Heart right ventricle (tissue), 16 donors: ENCODE results near the gene RASAL2. TPM values are rescaled to one million over a fixed set of nuclear protein-coding genes. Genes with fewer than 3 reads are reported as not detected.

ENCODE experiments used
- ATAC-seq, 8 donors: fragments of 200-7000 bp; cut with Tn5 transposase; one replicate each; pipeline ENCODE4 v1.9.1; 2020; ENCODE audit warnings: mild to moderate bottlenecking in 8 of 8, moderate library complexity in 8 of 8, moderate number of reproducible peaks in 1 of 8
- DNase-seq, 2 donors: peaks; one replicate each; pipeline ENCODE4 v3.0.0-alpha.2; 2020
- H3K27ac ChIP-seq, 10 donors: fragments of 200-600 bp; sonication (generic) in 2 of 10; one replicate each; pipeline versions ENCODE4 v1.5.0 to v1.8.0; 2020 to 2022; ENCODE audit warnings: mild to moderate bottlenecking in 3 of 10
- H3K27me3 ChIP-seq, 7 donors: fragments of 200-600 bp; one replicate each; pipeline ENCODE4 v1.8.0; 2021 to 2022; ENCODE audit warnings: mild to moderate bottlenecking in 2 of 7
- H3K36me3 ChIP-seq, 9 donors: fragments of 200-600 bp; sonication (generic) in 1 of 9; one replicate each; pipeline versions ENCODE4 v1.5.0 to v1.8.0; 2020 to 2022; ENCODE audit warnings: mild to moderate bottlenecking in 2 of 9
- H3K4me1 ChIP-seq, 9 donors: fragments of 200-600 bp; sonication (generic) in 1 of 9; one replicate each; pipeline versions ENCODE4 v1.5.0 to v1.8.0; 2020 to 2022; ENCODE audit warnings: mild to moderate bottlenecking in 4 of 9
- H3K4me3 ChIP-seq, 10 donors: fragments of 200-600 bp; sonication (generic) in 2 of 10; one replicate each; pipeline versions ENCODE4 v1.5.0 to v1.8.0; 2020 to 2022; ENCODE audit warnings: mild to moderate bottlenecking in 7 of 10, moderate library complexity in 2 of 10
- H3K9me3 ChIP-seq, 11 donors: fragments of 200-600 bp in 10 of 11; sonication (generic) in 2 of 11; one replicate each; pipeline versions ENCODE4 v1.5.0 to v1.8.0; 2013 to 2022; ENCODE audit warnings: mild to moderate bottlenecking in 2 of 11, control low read depth in 1 of 11, moderate library complexity in 1 of 11
- WGBS, 2 donors: extraction: QIAGEN DNeasy Blood & Tissue Kit; methylation state at CpG; one replicate each; pipeline ENCODE4 v1.1.7; 2013; ENCODE audit warnings: inconsistent platforms in 1 of 2; 5-methylcytosine and 5-hydroxymethylcytosine counted together
- intact Hi-C, 10 donors: fragments of 100-400 bp; cut with DNase I; formaldehyde crosslinking; loops; one replicate each; pipeline versions ENCODE4 v1.11.1 to v1.14.2; 2022
- polyA plus RNA-seq, 2 donors: library from polyadenylated mRNA; stranded (reverse); fragments of 200-250 nt; gene quantifications; one replicate each; pipeline ENCODE4 v1.2.3, GENCODE V29; 2013
- total RNA-seq, 10 donors: library from RNA; stranded (reverse); fragmentation: NEBNext Ultra II Directional in 3 of 10; extraction: Animal tissue kit (Norgen Biotek cat#: 25700) in 3 of 10; gene quantifications; one replicate each; pipeline versions ENCODE4 v1.2.1 to v1.2.4, GENCODE V29; 2021 to 2023
- TF ChIP-seq, protein P1 (sequence below), 9 donors: fragments of 200-600 bp; sonication (generic) in 2 of 9; IDR thresholded peaks; one replicate each; pipeline versions ENCODE4 v1.5.0 to v1.8.0; 2021 to 2022; ENCODE audit warnings: antibody characterized with exemption in 9 of 9, mild to moderate bottlenecking in 5 of 9, moderate library complexity in 1 of 9
- donor health status: Arrhythmogenic right ventricular cardiomyopathy.
- donor health status: ischemic (EF 13 %, LVEDD 7.1; RV severe dilation, severe dysfunction).
- donor health status: healthy with polysubstance abuse.
- donor health status: DM: no; HTN: yes; CAD: no.
- donor health status: DM: no; HTN: no; CAD: no.
- donor health status: ischemic (EF 25% LVEDD 6.9; RV normal size, moderate dysfunction).
- donor health status: ischemic (EF 25% LVEDD 5.7; RV mildly dilated, moderate dysfunction).
- donor health status: healthy.
- donor health status: DM: yes; HTN: yes; CAD: no.
- donor health status: Ischemic cardiomyopathy.
- donor health status: ischemic (EF 35%, LVEDD 5.7; RV mildly dilated, moderate dysfunction).
- donor health status: nonischemic (EF 11% LVEDD 7.7; RV severe dilation, severe dysfunction).
- donor health status: DM: yes; HTN: yes; CAD: no.
- donor health status: PGD.
- donor health status: ischemic (EF 29% LVEDD 5.4; RV normal size, mild dysfunction).
- donor health status: nonischemic (EF 23%, LVEDD 6.1; RV moderate dilation, normal function).

The RASAL2 gene
- total and polyA plus RNA-seq, 12 donors: 3.5 to 59.8 (median 36.2) TPM

DNA sequence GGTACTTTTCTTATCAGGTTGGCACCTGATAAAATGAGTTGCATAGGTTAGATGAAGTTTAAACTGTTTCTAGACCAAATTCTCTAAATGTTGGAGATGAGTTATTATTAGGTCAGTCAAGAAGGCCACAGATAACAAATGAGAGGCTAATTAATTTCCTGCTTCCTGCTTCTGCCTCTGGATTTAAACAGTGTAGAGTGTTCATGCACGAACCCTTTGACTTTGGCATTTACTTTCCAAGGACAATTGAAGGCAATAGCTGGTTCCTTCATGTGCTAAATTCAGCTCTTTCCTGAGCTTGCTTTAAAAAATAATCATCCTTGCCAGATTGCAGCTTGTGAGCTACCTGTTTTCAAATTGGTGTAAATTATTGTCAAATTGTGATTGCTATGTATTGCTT lies 80.6 kb downstream of the RASAL2 start:
- whole genome bisulfite sequencing, 2 donors: 0 to 14% methylated on average over 1 of the region's 1 CpG
- TF ChIP-seq, protein P1, sequence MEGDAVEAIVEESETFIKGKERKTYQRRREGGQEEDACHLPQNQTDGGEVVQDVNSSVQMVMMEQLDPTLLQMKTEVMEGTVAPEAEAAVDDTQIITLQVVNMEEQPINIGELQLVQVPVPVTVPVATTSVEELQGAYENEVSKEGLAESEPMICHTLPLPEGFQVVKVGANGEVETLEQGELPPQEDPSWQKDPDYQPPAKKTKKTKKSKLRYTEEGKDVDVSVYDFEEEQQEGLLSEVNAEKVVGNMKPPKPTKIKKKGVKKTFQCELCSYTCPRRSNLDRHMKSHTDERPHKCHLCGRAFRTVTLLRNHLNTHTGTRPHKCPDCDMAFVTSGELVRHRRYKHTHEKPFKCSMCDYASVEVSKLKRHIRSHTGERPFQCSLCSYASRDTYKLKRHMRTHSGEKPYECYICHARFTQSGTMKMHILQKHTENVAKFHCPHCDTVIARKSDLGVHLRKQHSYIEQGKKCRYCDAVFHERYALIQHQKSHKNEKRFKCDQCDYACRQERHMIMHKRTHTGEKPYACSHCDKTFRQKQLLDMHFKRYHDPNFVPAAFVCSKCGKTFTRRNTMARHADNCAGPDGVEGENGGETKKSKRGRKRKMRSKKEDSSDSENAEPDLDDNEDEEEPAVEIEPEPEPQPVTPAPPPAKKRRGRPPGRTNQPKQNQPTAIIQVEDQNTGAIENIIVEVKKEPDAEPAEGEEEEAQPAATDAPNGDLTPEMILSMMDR (IDR thresholded peaks at IDR 0.05): no peak
- peaks cover 0 to 40% (median 21%) of the 10 kb centered on the region in 9 donors for H3K4me1 ChIP-seq
- peak overlapping the region in 1 of 10 donors; percentile 4 for H3K4me3 ChIP-seq
- DNase-seq (no peak), ATAC-seq (peak in 6 of 8 donors; percentile 34 to 92 (median 76))
- H3K9me3 ChIP-seq: no peaks in the 10 kb centered on the region
- intact Hi-C loops: loop anchor here in 3 of 10 donors (5.0 to 10.0 kb wide), 2 partner anchors 77 to 80 kb away; partner anchors contain the start of gene RASAL2 (in 2 of the 3)
- H3K27ac ChIP-seq: peak overlapping the region in 9 of 10 donors; percentile 19 to 69 (median 43)
- H3K27me3 ChIP-seq: no peaks in the 10 kb centered on the region
- H3K36me3 ChIP-seq: no peaks in the 10 kb centered on the region

DNA sequence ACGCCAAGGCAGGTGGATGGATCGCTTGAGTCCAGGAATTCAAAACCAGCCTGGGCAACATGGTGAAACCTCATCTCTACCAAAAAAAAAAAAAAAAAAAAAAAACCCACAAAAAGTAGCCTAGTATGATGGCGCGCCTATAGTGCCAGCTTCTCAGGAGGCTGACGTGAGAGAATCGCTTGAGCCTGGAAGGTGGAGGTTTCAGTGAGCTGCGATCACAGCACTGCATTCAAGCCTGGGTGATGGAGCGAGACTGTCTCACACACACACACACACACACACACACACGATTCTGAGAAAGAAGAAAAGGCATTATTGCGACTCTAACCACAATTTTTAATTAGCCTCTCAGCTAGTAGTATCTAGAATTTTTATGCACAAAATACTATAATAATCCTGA lies 86.5 kb downstream of the RASAL2 start:
- Histone ChIP-seq H3K27ac (no peak overlapping the region), H3K4me1 (peaks cover 0 to 14% (median 0%) of the 10 kb centered on the region in 9 donors), H3K4me3 (no peak overlapping the region), H3K27me3 (no peaks in the 10 kb centered on the region), H3K36me3 (no peaks in the 10 kb centered on the region), H3K9me3 (no peaks in the 10 kb centered on the region)
- intact Hi-C loops: loop anchor here in 4 of 10 donors (10.0 kb wide), 4 partner anchors 86 to 226 kb away; partner anchors contain the start of gene RASAL2 (in 1 of the 4)
- 91 to 93% methylated on average over 10 of the region's 10 CpGs for WGBS, 2 donors
- TF ChIP-seq, protein P1 (IDR thresholded peaks at IDR 0.05): no peak
- no peak for ATAC-seq
- no peak for DNase-seq

DNA sequence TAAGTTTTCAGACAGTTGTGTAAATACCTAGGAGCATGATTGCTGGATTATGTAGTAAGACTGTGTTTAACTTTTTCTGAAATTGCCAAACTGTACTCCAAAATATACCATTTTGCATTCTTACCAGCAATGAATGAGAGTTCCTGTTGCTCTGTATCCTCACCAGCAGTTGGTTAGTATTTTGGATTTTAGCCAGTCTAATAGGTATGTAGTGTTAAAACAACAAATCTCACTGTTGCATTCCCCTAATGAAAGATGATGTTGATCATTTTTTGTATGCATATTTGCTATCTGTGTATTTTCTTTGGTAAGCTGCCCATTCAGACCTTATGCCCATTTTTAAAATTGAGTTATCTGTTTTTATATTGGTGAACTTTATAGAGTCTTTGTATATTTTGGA lies 89.9 kb downstream of the RASAL2 start:
- TF ChIP-seq, protein P1 (IDR thresholded peaks at IDR 0.05): no peak
- DNase-seq: no peak
- Histone ChIP-seq H3K27me3 (no peaks in the 10 kb centered on the region), H3K36me3 (no peaks in the 10 kb centered on the region), H3K9me3 (peaks cover 0 to 9% (median 0%) of the 10 kb centered on the region in 11 donors), H3K4me3 (no peak overlapping the region), H3K4me1 (peaks cover 0 to 29% (median 4%) of the 10 kb centered on the region in 9 donors), H3K27ac (no peak overlapping the region)
- intact Hi-C loops: loop anchor here in 4 of 10 donors (10.0 kb wide), 4 partner anchors 89 to 229 kb away; partner anchors contain the start of gene RASAL2 (in 1 of the 4)
- ATAC-seq: no peak

DNA sequence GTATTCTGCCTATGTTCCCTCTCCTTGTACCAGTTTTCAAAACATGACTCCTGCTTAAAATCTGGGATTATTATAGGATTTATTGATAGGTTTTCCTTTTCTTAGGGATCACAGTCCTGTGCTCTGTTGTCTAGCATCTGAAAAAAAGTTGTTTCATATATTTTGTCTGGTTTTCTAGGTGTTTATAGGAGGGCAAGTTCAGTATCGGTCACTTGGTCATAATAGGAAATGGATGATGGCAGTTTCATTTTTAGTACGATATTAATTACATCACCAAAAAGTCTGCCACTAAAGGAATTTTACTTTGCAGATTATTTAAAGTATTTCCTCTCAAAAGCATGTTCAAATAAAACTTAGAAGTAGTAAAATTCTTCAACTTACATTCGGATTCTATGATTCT lies 94.4 kb downstream of the RASAL2 start:
- peak overlapping the region in 5 of 10 donors; percentile 6 to 25 (median 14) for H3K4me3 ChIP-seq
- H3K27ac ChIP-seq: peak overlapping the region in 4 of 10 donors; percentile 11 to 68 (median 50)
- H3K27me3 ChIP-seq: no peaks in the 10 kb centered on the region
- ATAC-seq: no peak
- TF ChIP-seq, protein P1 (IDR thresholded peaks at IDR 0.05): no peak
- peaks cover 0 to 9% (median 0%) of the 10 kb centered on the region in 11 donors for H3K9me3 ChIP-seq
- WGBS, 2 donors: 56 to 67% methylated on average over 3 of the region's 3 CpGs
- no peak for DNase-seq
- H3K4me1 ChIP-seq: peaks cover 0 to 71% (median 20%) of the 10 kb centered on the region in 9 donors
- no peaks in the 10 kb centered on the region for H3K36me3 ChIP-seq
- intact Hi-C loops: loop anchor here in 5 of 10 donors (5.0 to 10.0 kb wide), 8 partner anchors 91 to 234 kb away; partner anchors contain the start of gene RASAL2 (in 1 of the 5)
